NCI-H226 (cell line): Measurements from ENCODE around the gene RREB1.

Experiments
- DNase-seq: peaks from one replicate; pipeline ENCODE4 v3.0.0-alpha.2; 2015

Gene RREB1

DNA sequence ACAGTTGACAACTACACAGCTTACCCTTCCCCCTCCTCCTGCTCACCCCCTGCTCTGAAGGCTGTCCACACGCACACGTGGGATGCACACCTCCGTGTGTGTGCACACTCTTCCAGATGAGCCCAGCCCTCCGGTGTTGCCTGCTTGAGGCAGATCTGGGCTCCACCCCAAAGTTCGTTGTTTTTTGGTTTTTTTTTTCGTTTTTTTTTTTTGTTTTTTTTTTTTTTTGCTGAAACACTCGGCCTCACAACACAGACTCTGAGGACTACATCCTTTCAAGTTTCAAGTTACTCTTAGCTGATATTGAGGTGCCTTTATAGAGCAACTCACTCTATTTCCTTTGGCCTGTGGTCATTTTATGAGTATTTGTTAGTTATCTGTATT lies 88.2 kb downstream of the RREB1 start:
- DNase-seq = no peak

GRCh38 chr6:7196685-7197283 lies 89.0 kb downstream of the RREB1 start:
- no peak for DNase-seq

GRCh38 chr6:7197747-7198146 lies 90.0 kb downstream of the RREB1 start:
- DNase-seq = no peak

DNA sequence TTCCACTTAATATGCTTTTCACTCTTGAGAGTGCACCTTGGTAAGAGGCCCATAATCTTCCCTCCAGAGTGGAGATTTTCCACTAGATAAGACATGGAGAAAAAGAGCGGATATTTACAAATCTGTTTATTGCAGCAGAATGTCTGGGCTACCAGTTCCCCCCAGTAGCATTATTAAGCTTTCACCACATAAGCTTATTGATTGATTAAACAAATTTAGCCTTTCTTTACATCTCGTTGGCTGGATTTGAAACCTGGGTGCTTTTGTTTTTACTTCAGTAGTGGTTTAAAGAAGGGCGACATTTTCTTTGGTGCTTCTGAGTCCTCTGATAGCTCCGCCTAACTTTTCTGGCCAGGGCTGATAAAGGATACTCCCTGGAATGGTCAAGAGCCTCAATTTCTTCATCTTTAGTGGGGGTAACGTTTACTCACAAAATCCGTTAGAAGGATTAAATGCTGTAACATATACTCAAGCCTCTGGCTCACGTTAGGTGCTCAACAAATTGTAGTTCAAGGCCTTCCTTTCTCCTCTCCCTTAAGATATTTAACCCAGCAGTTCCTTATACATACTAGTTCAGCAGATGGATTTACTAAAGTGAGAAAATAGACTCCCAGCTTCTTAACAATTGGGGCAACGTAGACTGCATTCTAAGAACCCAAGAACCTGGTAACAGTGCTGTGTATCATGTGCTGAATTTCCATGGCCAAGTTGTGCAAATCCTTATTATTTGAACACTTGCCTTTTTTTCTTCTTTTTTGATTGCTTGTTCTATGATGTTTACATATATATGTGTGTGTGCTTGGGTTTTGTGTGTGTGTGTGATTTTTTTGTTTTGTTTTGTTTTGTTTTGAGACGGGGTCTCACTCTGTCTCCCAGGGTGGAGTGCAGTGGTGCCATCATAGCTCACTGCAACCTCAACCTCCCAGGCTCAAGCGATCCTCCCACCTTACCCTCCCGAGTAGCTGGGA lies 91.4 kb downstream of the RREB1 start:
- no peak for DNase-seq

GRCh38 chr6:7200598-7201443 lies 93.1 kb downstream of the RREB1 start:
- no peak for DNase-seq

GRCh38 chr6:7201444-7201731 lies 93.6 kb downstream of the RREB1 start:
- no peak for DNase-seq

DNA sequence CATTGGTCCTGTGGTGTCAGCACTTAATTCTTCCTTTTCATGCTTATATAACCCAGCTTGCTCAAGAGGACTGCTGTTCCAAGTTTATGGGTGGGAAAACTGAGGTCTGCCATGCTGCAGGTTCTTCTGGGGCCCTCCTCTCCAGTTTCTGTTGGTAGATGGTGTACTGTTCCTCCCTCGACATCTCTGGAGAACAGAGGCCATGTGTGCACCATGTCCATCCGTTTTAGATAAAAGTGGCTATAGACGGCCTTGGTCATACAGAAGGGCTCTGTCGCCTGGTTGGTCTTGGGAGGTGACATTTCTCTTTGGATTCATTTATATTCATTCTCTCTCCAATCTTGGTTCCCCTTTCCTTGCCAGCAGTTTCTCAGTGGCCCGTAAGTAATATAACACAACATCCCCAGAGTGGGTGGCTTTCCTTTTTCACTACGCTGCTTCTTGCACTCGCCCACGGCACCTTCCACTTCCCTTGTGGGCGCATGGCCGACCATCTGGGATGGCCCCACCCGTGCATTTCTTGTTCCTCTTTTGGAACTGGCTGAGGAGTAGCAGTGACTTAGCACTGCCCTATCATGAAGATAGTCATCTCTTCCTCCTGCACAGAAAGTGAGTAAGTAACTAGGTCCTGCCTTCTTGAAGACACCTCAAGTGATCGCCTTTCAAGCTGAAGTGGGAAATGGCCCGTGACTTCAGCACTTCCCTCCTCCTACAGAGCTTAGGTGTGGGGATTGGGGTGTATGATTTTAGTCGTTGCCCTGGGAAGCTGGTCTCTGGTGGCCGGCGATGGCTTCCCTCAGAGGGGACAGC lies 94.2 kb downstream of the RREB1 start:
- no peak for DNase-seq

- no peak for DNase-seq
Observed at GRCh38 chr6:7202950-7203349, 95.2 kb downstream of the RREB1 start.

DNA sequence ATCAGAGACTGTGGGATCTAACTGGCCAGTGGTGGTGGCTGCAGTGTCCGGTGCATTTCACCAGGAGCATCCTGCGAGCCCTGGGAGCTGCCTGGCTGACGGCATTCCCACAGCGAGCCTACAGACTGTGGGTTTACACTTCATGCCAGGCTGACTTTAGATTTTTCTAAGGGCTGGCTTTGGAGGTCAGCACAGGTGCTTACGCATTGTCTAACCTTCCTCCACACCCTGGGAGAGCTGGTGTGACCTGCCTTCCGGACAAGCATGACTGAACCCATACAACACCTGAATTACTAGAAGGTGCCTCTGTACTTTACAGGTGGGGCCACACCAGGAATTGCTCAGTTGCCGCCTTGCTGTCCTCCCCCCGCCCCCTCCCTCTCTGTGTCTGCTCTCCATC lies 96.2 kb downstream of the RREB1 start:
- no peak for DNase-seq

- no peak for DNase-seq
Observed at GRCh38 chr6:7204726-7205125, 97.0 kb downstream of the RREB1 start.

GRCh38 chr6:7207720-7208119 lies 100.0 kb downstream of the RREB1 start:
- DNase-seq = no peak

DNA sequence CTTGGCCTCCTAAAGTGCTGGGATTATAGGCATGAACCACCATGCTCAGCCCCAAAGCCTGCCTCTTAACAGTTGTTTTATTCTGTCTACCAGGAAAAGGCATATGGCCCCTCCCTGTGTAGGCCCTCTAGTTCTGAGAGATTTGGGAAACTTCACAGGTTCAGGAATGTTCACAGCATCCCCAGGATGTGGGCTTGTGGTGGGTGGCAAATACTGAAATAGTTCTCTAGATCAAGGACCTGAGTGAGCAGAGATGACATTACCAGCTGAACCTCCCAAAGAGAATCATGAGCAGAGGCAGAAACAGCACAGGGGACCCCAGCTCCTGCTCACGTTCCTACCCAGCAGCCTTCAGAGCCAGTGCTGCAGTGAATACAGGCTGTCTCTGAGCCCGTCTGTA lies 105.7 kb downstream of the RREB1 start:
- no peak for DNase-seq

GRCh38 chr6:7214468-7214867 lies 106.7 kb downstream of the RREB1 start:
- DNase-seq = no peak

DNA sequence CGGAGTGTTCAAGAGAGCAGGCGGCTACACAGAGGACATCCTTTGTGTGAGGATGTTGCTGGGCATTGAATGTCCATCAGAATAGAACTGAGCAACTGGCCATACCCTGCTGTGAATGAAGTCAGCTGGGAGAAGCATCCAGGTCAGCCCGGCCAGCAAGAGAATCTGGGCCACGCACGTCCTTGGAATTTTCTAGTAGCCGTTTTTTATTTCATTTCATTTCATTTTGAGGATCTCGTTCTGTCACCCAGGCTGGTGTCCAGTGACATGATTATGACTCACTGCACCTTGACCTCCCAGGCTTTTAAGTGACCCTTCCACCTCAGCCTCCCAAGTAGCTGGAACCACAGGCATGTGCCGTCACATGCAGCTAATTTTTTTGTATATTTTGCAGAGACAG lies 107.4 kb downstream of the RREB1 start:
- no peak for DNase-seq

DNA sequence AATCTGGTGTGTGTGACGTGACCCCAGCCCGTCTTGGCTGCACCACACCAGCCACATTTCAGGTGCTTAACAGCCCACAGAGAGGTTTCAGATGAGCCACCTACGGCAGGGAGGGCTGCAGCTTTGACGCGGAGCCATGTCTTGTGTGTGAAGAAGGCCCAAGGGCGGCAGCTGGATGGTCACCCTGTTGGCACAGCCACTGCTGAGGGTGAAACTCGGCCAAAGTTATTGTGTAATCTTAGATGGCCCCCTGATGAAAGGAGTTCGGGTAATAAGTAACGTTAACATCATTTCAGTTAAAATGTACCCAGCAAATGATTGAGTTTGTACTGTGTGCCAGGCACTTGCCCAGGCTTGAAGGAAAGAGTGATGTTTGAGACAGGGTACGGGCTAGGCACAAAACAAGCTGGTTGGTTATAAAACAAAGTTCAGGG lies 108.1 kb downstream of the RREB1 start:
- no peak for DNase-seq

- no peak for DNase-seq
Observed at GRCh38 chr6:7216941-7217621, 109.3 kb downstream of the RREB1 start.

GRCh38 chr6:7218406-7218988 lies 110.7 kb downstream of the RREB1 start:
- DNase-seq = no peak

DNA sequence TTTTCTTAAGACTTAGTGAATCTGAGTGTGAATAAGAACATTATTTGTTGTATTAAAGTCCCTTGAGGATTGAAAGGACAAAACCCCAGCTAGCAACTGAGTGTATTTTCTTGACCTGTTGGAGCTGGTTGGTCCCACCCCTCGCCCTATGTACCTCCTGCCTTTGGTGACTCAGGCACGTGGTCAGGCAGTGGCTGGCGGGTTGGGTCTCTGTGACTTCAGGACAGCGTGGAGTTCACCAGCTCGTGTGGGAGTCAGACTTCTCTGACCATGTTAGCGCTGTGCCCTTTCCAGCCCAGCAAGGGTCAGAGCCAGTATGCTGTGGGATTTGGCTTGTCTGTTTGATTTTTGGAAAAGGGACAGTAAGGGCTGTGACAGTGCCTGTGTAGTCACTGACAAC lies 111.5 kb downstream of the RREB1 start:
- no peak for DNase-seq

DNA sequence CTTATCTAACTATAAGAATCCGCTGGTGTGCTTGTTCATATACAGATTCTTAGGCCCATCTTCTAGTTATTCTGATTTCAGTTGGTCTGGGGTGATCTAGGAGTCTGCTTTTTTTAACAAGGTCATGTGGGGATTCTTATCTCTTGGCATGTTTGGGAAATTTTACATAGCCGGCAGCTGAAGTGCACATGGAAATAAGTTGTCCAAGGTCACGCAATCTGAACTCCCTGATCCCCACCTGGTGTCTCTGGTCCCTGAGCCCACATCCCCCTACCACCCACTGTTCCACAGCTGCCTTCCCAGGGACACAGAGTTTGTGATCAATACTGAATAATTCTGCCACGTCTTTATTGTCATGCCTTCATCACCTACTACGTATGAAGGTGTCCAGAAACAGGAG lies 114.4 kb downstream of the RREB1 start:
- DNase-seq = no peak

- DNase-seq = no peak
Observed at GRCh38 chr6:7224731-7225130, 117.0 kb downstream of the RREB1 start.

DNA sequence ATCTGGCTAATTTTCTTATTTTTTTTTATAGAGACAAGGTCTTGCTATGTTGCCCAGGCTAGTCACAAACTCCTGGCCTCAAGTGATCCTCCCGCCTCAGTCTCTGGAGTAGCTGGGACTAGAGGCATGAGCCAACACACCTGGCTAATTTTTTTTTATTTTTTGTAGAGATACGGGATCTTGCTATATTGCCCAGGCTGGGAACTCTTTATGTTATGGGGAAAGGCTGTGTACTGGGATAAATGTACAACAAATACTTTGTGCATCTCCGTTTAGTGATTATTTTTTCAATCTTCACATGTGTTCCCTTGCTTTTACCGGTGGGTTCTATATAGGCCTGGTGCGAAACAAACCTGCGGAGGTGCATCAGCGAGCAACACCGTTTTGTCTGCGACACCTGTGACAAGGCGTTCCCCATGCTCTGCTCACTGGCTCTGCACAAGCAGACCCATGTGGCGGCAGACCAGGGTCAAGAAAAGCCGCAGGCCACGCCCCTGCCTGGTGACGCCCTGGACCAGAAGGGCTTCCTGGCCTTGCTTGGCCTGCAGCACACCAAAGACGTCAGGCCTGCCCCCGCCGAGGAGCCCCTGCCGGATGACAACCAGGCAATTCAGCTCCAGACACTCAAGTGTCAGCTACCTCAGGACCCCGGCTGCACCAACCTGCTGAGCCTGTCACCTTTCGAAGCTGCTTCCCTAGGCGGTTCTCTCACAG lies 121.1 kb downstream of the RREB1 start:
- DNase-seq = no peak
